Stomach (tissue), 9 donors: ENCODE measurements around the gene GADD45G. TPM values are rescaled to one million over a fixed set of nuclear protein-coding genes. Genes with fewer than 3 reads are reported as not detected.
A peak's percentile ranks its signal among the peaks of the same experiment; 100 is the strongest.

Experiments
- DNase-seq, 2 donors: peaks; one replicate each; pipeline versions ENCODE4 v3.0.0 to v3.0.0-alpha.2; 2013 to 2019
- H3K27ac ChIP-seq, 5 donors: fragments of 200-600 bp in 4 of 5; sonication (generic) in 4 of 5; one replicate each; pipeline ENCODE4 v1.5.1; 2013 to 2019; ENCODE audit warnings: mild to moderate bottlenecking in 1 of 5, moderate library complexity in 1 of 5
- H3K27me3 ChIP-seq, 3 donors: fragments of 200-600 bp; sonication (generic); one replicate each; pipeline ENCODE4 v1.5.1; 2017 to 2019; ENCODE audit warnings: mixed run types in 1 of 3
- H3K36me3 ChIP-seq, 4 donors: fragments of 200-600 bp; sonication (generic); 1 replicate in 3 of 4; 2 replicates in 1 of 4; pipeline ENCODE4 v1.5.1; 2016 to 2019
- H3K4me1 ChIP-seq, 4 donors: fragments of 200-600 bp; sonication (generic); one replicate each; pipeline ENCODE4 v1.5.1; 2016 to 2019
- H3K4me3 ChIP-seq, 4 donors: fragments of 200-600 bp; sonication (generic) in 3 of 4; one replicate each; pipeline ENCODE4 v1.5.1; 2016 to 2019; ENCODE audit warnings: mild to moderate bottlenecking in 1 of 4
- H3K9me3 ChIP-seq, 4 donors: fragments of 200-600 bp; sonication (generic); one replicate each; pipeline ENCODE4 v1.5.1; 2016 to 2019
- EP300 ChIP-seq: sonication (generic); formaldehyde crosslinking; IDR thresholded peaks from one replicate; pipeline ENCODE4 v1.6.1; 2017; ENCODE audit warnings: antibody characterized with exemption
- POLR2A ChIP-seq, 4 donors: fragments of 450-650 bp; IDR thresholded peaks; one replicate each; pipeline ENCODE4 v1.6.1; 2016; ENCODE audit warnings: antibody characterized with exemption in 4 of 4, control low read depth in 2 of 4, mild to moderate bottlenecking in 1 of 4, moderate library complexity in 1 of 4
- POLR2AphosphoS5 ChIP-seq, 3 donors: sonication (generic); formaldehyde crosslinking; IDR thresholded peaks; one replicate each; pipeline ENCODE4 v1.6.1; 2016; ENCODE audit warnings: antibody characterized with exemption in 3 of 3
- WGBS, 5 donors: extraction: QIAGEN DNeasy Blood & Tissue Kit in 3 of 5; methylation state at CpG; one replicate each; pipeline versions ENCODE4 v1.1.5 to v1.1.7; 2013 to 2018; 5-methylcytosine and 5-hydroxymethylcytosine counted together
- intact Hi-C: fragments of 100-400 bp; cut with DNase I; formaldehyde crosslinking; loops from one replicate; pipeline ENCODE4 v1.15.1; 2023; ENCODE audit warnings: low total_unique reads
- polyA plus RNA-seq, 3 donors: library from polyadenylated mRNA; stranded (reverse); fragments of 200-250 nt; gene quantifications; one replicate each; pipeline ENCODE4 v1.2.3, GENCODE V29; 2013
- total RNA-seq, 5 donors: library from RNA; depleted of rRNA; stranded (reverse); fragments of >200 nt; gene quantifications; one replicate each; pipeline versions ENCODE4 v1.1.0 to v1.2.3, GENCODE V29; 2014 to 2016
- TF ChIP-seq, protein P1 (sequence below), 7 experiments: fragments of 450-650 bp in 4 of 7; fragments of 200-600 bp in 3 of 7; sonication (generic) in 3 of 7; IDR thresholded peaks; one replicate each; pipeline ENCODE4 v1.5.1; 2016 to 2019; ENCODE audit warnings: antibody characterized with exemption in 7 of 7, control low read depth in 2 of 7, mild to moderate bottlenecking in 1 of 7
- donor health status: healthy with polysubstance abuse.
- donor health status: Bipolar disorder and iron deficiency.
- donor health status: healthy.

Gene GADD45G
- total and polyA plus RNA-seq, 8 donors, result 6.8 to 121 (median 95.9) TPM

GRCh38 chr9:89558196-89558899 lies 46.5 kb upstream of the GADD45G start:
- no peak for DNase-seq
- Histone ChIP-seq H3K36me3 (no peaks in the 10 kb centered on the region), H3K4me1 (peaks cover 0 to 23% (median 11%) of the 10 kb centered on the region in 4 donors), H3K27me3 (no peaks in the 10 kb centered on the region), H3K27ac (no peak overlapping the region), H3K4me3 (no peak overlapping the region), H3K9me3 (no peaks in the 10 kb centered on the region)
- 80 to 90% (median 89%) methylated on average over 6 of the region's 6 CpGs for WGBS, 5 donors
- intact Hi-C loops, result loop anchor here (10.0 kb wide), 1 partner anchor 234 kb away; no protein-coding TSS in a partner anchor
- no peak for TF ChIP-seq POLR2A (IDR thresholded peaks at IDR 0.05)
- TF ChIP-seq POLR2AphosphoS5 (IDR thresholded peaks at IDR 0.05), result no peak
- TF ChIP-seq, protein P1, sequence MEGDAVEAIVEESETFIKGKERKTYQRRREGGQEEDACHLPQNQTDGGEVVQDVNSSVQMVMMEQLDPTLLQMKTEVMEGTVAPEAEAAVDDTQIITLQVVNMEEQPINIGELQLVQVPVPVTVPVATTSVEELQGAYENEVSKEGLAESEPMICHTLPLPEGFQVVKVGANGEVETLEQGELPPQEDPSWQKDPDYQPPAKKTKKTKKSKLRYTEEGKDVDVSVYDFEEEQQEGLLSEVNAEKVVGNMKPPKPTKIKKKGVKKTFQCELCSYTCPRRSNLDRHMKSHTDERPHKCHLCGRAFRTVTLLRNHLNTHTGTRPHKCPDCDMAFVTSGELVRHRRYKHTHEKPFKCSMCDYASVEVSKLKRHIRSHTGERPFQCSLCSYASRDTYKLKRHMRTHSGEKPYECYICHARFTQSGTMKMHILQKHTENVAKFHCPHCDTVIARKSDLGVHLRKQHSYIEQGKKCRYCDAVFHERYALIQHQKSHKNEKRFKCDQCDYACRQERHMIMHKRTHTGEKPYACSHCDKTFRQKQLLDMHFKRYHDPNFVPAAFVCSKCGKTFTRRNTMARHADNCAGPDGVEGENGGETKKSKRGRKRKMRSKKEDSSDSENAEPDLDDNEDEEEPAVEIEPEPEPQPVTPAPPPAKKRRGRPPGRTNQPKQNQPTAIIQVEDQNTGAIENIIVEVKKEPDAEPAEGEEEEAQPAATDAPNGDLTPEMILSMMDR (IDR thresholded peaks at IDR 0.05), result no peak

- Histone ChIP-seq H3K4me3 (no peak overlapping the region), H3K27ac (no peak overlapping the region), H3K27me3 (no peaks in the 10 kb centered on the region), H3K9me3 (no peaks in the 10 kb centered on the region), H3K36me3 (no peaks in the 10 kb centered on the region), H3K4me1 (peaks cover 0 to 23% (median 11%) of the 10 kb centered on the region in 4 donors)
- DNase-seq, result no peak
- intact Hi-C loops, result loop anchor here (10.0 kb wide), 1 partner anchor 234 kb away; no protein-coding TSS in a partner anchor
- WGBS, 5 donors, result 33 to 52% (median 34%) methylated on average over 2 of the region's 2 CpGs
- TF ChIP-seq POLR2AphosphoS5 (IDR thresholded peaks at IDR 0.05) (no peak), POLR2A (IDR thresholded peaks at IDR 0.05) (no peak), EP300 (no peak)
- TF ChIP-seq, protein P1 (IDR thresholded peaks at IDR 0.05), result no peak
Measured at GRCh38 chr9:89558948-89559347, 45.9 kb upstream of the GADD45G start.

GRCh38 chr9:89562186-89562814 lies 42.5 kb upstream of the GADD45G start:
- Histone ChIP-seq H3K4me3 (no peak overlapping the region), H3K36me3 (no peaks in the 10 kb centered on the region), H3K27ac (no peak overlapping the region), H3K9me3 (no peaks in the 10 kb centered on the region), H3K27me3 (no peaks in the 10 kb centered on the region), H3K4me1 (no peaks in the 10 kb centered on the region)
- DNase-seq, result peak in 1 of 2 donors; percentile 34
- WGBS, 5 donors, result 72 to 81% (median 78%) methylated on average over 6 to 10 of the region's 10 CpGs
- TF ChIP-seq EP300, result no peak
- TF ChIP-seq, protein P1 (IDR thresholded peaks at IDR 0.05), result no peak
- no peak for TF ChIP-seq POLR2A (IDR thresholded peaks at IDR 0.05)
- TF ChIP-seq POLR2AphosphoS5 (IDR thresholded peaks at IDR 0.05), result no peak
- intact Hi-C loops, result no loop called here

DNA sequence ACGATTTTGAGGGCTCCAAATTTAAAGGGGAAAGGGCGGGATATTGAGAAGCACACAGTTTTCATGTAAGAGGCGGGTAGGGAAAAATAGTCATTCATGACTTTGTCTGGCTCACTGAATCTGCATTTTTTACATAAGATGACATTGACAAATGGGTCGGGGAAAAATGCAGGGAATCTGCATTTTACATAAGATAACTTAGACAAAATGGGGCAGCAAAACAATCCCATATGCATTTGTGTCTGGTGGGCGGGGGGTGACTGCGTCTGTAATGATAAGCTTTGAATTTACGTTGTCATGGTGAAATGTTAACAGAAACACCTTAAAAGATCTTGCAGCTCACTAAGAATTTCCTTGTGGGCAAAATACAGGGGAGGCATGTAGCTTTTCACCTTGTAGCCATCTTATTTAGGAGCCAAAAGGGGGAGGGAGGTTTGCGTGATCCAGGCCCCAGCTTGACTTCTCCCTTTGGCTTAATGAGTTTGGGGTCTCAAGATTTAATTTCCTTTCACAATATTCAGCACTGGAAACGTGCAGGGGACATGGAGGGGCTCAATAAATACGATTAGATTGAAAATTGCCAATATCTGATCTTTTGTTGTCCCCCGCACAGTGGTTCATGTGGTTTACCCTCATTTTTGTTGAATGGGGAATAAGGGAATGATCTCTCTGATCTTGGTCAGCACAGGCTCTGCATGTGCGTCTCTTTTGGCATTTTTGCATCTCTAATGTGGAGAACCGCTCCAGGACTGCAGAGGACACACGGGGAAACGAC lies 41.1 kb upstream of the GADD45G start:
- Histone ChIP-seq H3K4me1 (no peaks in the 10 kb centered on the region), H3K9me3 (no peaks in the 10 kb centered on the region), H3K27ac (no peak overlapping the region), H3K4me3 (no peak overlapping the region), H3K27me3 (no peaks in the 10 kb centered on the region), H3K36me3 (no peaks in the 10 kb centered on the region)
- intact Hi-C loops, result no loop called here
- TF ChIP-seq EP300 (no peak), POLR2AphosphoS5 (IDR thresholded peaks at IDR 0.05) (no peak), POLR2A (IDR thresholded peaks at IDR 0.05) (no peak)
- TF ChIP-seq, protein P1 (IDR thresholded peaks at IDR 0.05), result no peak
- 75 to 88% (median 85%) methylated on average over 15 of the region's 15 CpGs for WGBS, 5 donors
- no peak for DNase-seq
